Spleen (tissue), 7 donors: Measurements from ENCODE around the gene ENSA.

Experiments used
- POLR2A ChIP-seq, 3 donors: fragments of 450-650 bp; IDR thresholded peaks; one replicate each; pipeline ENCODE4 v1.5.1; 2017; ENCODE audit warnings: antibody characterized with exemption in 3 of 3, mild to moderate bottlenecking in 1 of 3
- TF ChIP-seq, protein P1 (sequence below), 11 experiments: fragments of 200-600 bp in 7 of 11; fragments of 450-650 bp in 4 of 11; sonication (generic) in 4 of 11; IDR thresholded peaks in 8 of 11; conservative IDR thresholded peaks in 3 of 11; 1 replicate in 7 of 11; 2 replicates in 4 of 11; pipeline versions ENCODE4 v1.4.0 to v1.8.0; 2016 to 2021; ENCODE audit warnings: antibody characterized with exemption in 11 of 11, inconsistent platforms in 4 of 11, mild to moderate bottlenecking in 1 of 11
- donor health status: DM: no; HTN: no; CAD: no; lungs with moderate emphysema.
- donor health status: DM: no; HTN: no; CAD: no.
- donor health status: DM: no; HTN: no; CAD: no.

DNA sequence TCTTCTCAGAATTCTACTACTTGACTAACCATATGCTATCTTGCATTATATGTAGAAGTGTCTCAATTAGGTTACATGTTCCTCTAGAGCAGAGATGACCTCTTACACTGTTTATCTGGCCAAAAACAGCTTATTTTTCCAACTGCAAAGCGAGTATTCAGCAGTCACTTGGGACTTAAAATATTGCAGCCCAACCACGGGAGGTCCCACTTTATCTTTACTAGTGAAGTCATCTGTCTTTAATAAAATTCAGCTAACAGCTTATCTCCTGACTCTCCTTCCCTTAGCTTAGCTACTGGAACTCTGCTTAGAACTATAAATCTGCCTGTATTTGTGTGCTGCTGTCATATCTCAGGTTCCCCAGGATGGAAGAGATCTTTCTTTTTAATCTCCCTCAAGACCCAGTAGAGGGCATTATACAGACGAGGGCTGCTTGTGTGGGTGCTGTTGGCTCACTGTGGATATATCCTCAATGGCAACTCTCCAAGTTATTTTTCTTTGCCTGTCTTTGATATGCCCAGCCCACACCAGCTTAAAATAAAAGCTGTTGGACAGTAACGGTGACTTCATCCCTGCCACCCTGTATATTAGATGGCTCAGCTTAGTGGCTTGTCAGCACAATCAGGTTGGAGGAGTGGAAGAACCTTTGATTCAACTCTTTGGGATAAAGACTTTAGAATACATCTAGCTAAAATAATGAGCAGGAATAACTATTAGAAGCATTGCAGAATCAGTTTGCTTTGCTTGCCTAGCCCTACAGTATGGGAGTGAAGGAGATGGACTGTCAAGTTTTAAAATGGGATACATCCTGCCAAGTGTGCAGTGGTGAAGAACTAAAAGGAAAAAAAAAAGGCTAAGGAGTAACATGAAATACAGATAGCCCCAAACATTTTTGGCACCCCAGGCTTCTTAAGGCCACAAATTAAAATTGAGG lies 9.6 kb downstream of the ENSA start:
- no peak for TF ChIP-seq POLR2A (IDR thresholded peaks at IDR 0.05)
- TF ChIP-seq, protein P1, sequence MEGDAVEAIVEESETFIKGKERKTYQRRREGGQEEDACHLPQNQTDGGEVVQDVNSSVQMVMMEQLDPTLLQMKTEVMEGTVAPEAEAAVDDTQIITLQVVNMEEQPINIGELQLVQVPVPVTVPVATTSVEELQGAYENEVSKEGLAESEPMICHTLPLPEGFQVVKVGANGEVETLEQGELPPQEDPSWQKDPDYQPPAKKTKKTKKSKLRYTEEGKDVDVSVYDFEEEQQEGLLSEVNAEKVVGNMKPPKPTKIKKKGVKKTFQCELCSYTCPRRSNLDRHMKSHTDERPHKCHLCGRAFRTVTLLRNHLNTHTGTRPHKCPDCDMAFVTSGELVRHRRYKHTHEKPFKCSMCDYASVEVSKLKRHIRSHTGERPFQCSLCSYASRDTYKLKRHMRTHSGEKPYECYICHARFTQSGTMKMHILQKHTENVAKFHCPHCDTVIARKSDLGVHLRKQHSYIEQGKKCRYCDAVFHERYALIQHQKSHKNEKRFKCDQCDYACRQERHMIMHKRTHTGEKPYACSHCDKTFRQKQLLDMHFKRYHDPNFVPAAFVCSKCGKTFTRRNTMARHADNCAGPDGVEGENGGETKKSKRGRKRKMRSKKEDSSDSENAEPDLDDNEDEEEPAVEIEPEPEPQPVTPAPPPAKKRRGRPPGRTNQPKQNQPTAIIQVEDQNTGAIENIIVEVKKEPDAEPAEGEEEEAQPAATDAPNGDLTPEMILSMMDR (IDR thresholded peaks at IDR 0.05 in 8 of 11, conservative IDR thresholded peaks at IDR 0.05 in 3 of 11) = peak in 4 of 11 experiments; percentile 5 to 36 (median 21)
